ENCODE measurements around the gene NEK11. TPM values are rescaled to one million over a fixed set of nuclear protein-coding genes. Genes with fewer than 3 reads are reported as not detected.

NEK11 gene
- total and polyA plus RNA-seq, 2 experiments from 2014 or later: 3.5 to 13.7 TPM

GRCh38 chr3:131107637-131108433 is 81.2 kb downstream of the NEK11 start:
- Histone ChIP-seq H3K36me3 (replicated peaks; ENCODE audit: insufficient read depth, low read depth) (no peaks in the 10 kb centered on the region), H3K27me3 (no peaks in the 10 kb centered on the region), H3K4me2 (no peak overlapping the region), H4K20me1 (ENCODE audit: insufficient read depth, poor library complexity, severe bottlenecking) (no peaks in the 10 kb centered on the region), H3K4me1 (ENCODE audit: insufficient read depth) (peaks cover 9% of the 10 kb centered on the region), H3K9me2 (replicated peaks; ENCODE audit: insufficient read depth) (no peaks in the 10 kb centered on the region), H3K27ac (no peak overlapping the region), H2AFZ (no peak overlapping the region), H3K4me3 (no peak overlapping the region), H3K79me2 (no peaks in the 10 kb centered on the region), H3K9me3 (ENCODE audit: low read depth) (no peaks in the 10 kb centered on the region)
- 69% methylated on average over 4 of the region's 4 CpGs for WGBS (ENCODE audit: low lambda C conversion rate, missing lambda C conversion rate)
- no peak for DNase-seq (ENCODE audit: low spot score)
- no peak for TF ChIP-seq EZH2phosphoT487 (IDR thresholded peaks at IDR 0.05; ENCODE audit: low read depth, severe bottlenecking, unreplicated experiment)
- no peak for TF ChIP-seq EZH2 (IDR thresholded peaks at IDR 0.05; ENCODE audit: borderline replicate concordance)
- TF ChIP-seq, protein P1, sequence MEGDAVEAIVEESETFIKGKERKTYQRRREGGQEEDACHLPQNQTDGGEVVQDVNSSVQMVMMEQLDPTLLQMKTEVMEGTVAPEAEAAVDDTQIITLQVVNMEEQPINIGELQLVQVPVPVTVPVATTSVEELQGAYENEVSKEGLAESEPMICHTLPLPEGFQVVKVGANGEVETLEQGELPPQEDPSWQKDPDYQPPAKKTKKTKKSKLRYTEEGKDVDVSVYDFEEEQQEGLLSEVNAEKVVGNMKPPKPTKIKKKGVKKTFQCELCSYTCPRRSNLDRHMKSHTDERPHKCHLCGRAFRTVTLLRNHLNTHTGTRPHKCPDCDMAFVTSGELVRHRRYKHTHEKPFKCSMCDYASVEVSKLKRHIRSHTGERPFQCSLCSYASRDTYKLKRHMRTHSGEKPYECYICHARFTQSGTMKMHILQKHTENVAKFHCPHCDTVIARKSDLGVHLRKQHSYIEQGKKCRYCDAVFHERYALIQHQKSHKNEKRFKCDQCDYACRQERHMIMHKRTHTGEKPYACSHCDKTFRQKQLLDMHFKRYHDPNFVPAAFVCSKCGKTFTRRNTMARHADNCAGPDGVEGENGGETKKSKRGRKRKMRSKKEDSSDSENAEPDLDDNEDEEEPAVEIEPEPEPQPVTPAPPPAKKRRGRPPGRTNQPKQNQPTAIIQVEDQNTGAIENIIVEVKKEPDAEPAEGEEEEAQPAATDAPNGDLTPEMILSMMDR (IDR thresholded peaks at IDR 0.05; ENCODE audit: poor library complexity): no peak

- Histone ChIP-seq H3K4me1 (ENCODE audit: insufficient read depth) (peaks cover 9% of the 10 kb centered on the region), H3K36me3 (replicated peaks; ENCODE audit: insufficient read depth, low read depth) (no peaks in the 10 kb centered on the region), H3K27ac (no peak overlapping the region), H3K4me3 (no peak overlapping the region), H2AFZ (no peak overlapping the region), H3K9me2 (replicated peaks; ENCODE audit: insufficient read depth) (no peaks in the 10 kb centered on the region), H3K27me3 (no peaks in the 10 kb centered on the region), H4K20me1 (ENCODE audit: insufficient read depth, poor library complexity, severe bottlenecking) (no peaks in the 10 kb centered on the region), H3K4me2 (no peak overlapping the region), H3K79me2 (no peaks in the 10 kb centered on the region), H3K9me3 (ENCODE audit: low read depth) (no peaks in the 10 kb centered on the region)
- TF ChIP-seq EZH2 (IDR thresholded peaks at IDR 0.05; ENCODE audit: borderline replicate concordance) (no peak), EZH2phosphoT487 (IDR thresholded peaks at IDR 0.05; ENCODE audit: low read depth, severe bottlenecking, unreplicated experiment) (no peak)
- TF ChIP-seq, protein P1 (IDR thresholded peaks at IDR 0.05; ENCODE audit: poor library complexity): no peak
- DNase-seq (ENCODE audit: low spot score): no peak
Measured at GRCh38 chr3:131109156-131109555, 82.5 kb downstream of the NEK11 start.

DNA sequence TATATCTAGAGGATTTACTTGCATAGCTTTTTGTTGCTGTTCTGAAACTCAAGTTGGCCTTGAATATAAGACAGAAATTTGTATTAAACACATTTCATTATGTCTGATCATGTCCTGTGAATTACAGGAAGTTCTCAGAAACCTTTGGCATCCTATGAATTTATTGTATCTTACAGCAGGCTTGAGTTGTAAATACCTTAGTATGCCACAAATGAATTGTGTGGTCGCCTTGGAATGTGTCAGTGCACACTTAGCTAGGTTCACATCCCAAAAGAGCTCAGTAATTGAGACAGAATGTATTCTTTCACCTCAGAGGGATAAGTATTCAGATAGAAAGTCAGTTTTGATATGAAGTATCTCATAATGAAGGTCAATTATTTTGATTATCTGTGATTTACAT is 83.4 kb downstream of the NEK11 start:
- Histone ChIP-seq H3K9me3 (ENCODE audit: low read depth) (no peaks in the 10 kb centered on the region), H3K27ac (no peak overlapping the region), H2AFZ (no peak overlapping the region), H4K20me1 (ENCODE audit: insufficient read depth, poor library complexity, severe bottlenecking) (no peaks in the 10 kb centered on the region), H3K4me2 (no peak overlapping the region), H3K4me3 (no peak overlapping the region), H3K4me1 (ENCODE audit: insufficient read depth) (peaks cover 9% of the 10 kb centered on the region), H3K36me3 (replicated peaks; ENCODE audit: insufficient read depth, low read depth) (no peaks in the 10 kb centered on the region), H3K79me2 (no peaks in the 10 kb centered on the region), H3K9me2 (replicated peaks; ENCODE audit: insufficient read depth) (no peaks in the 10 kb centered on the region), H3K27me3 (no peaks in the 10 kb centered on the region)
- no peak for DNase-seq (ENCODE audit: low spot score)
- 71% methylated on average over 1 of the region's 1 CpG for WGBS (ENCODE audit: low lambda C conversion rate, missing lambda C conversion rate)
- TF ChIP-seq EZH2phosphoT487 (IDR thresholded peaks at IDR 0.05; ENCODE audit: low read depth, severe bottlenecking, unreplicated experiment) (no peak), EZH2 (IDR thresholded peaks at IDR 0.05; ENCODE audit: borderline replicate concordance) (no peak)
- TF ChIP-seq, protein P1 (IDR thresholded peaks at IDR 0.05; ENCODE audit: poor library complexity): no peak
